HEK293T (cell line): ENCODE data around the gene OOSP1.
"Not testable (repeated sequence)": the region's sequence is repeated elsewhere in the genome, so short reads cannot be mapped to it uniquely, and the experiment has no call there.

Source experiments
- BHLHE40 ChIP-seq: fragments of 450-650 bp; IDR thresholded peaks from 2 replicates; pipeline ENCODE4 v1.6.1; 2016; ENCODE audit warnings: mild to moderate bottlenecking, moderate library complexity, borderline replicate concordance
- CTBP1 ChIP-seq: fragments of 450-650 bp; IDR thresholded peaks from 2 replicates; pipeline ENCODE4 v1.6.1; 2016; ENCODE audit warnings: borderline replicate concordance
- ELF4 ChIP-seq: fragments of 450-650 bp; IDR thresholded peaks from 2 replicates; pipeline ENCODE4 v1.6.1; 2017; ENCODE audit warnings: antibody characterized with exemption
- FOXA1 ChIP-seq: fragments of 450-650 bp; IDR thresholded peaks from 2 replicates; pipeline ENCODE4 v1.6.1; 2016; ENCODE audit warnings: mild to moderate bottlenecking
- FOXK2 ChIP-seq: fragments of 450-650 bp; IDR thresholded peaks from 2 replicates; pipeline ENCODE4 v1.6.1; 2016; ENCODE audit warnings: mild to moderate bottlenecking
- FOXM1 ChIP-seq: fragments of 450-650 bp; IDR thresholded peaks from 2 replicates; pipeline ENCODE4 v1.6.1; 2017; ENCODE audit warnings: mild to moderate bottlenecking, borderline replicate concordance
- HDGF ChIP-seq: fragments of 450-650 bp; IDR thresholded peaks from 2 replicates; pipeline ENCODE4 v1.6.1; 2017; ENCODE audit warnings: antibody characterized with exemption, borderline replicate concordance
- L3MBTL2 ChIP-seq: fragments of 450-650 bp; conservative IDR thresholded peaks from 2 replicates; pipeline ENCODE4 v1.6.1; 2016; ENCODE audit warnings: mild to moderate bottlenecking
- PKNOX1 ChIP-seq: fragments of 450-650 bp; IDR thresholded peaks from 2 replicates; pipeline ENCODE4 v1.6.1; 2016
- SP1 ChIP-seq: fragments of 450-650 bp; IDR thresholded peaks from 2 replicates; pipeline ENCODE4 v1.6.1; 2017
- TARDBP ChIP-seq: fragments of 450-650 bp; IDR thresholded peaks from 2 replicates; pipeline ENCODE4 v1.6.1; 2016
- ZNF384 ChIP-seq: fragments of 450-650 bp; IDR thresholded peaks from 2 replicates; pipeline ENCODE4 v1.6.1; 2016

GRCh38 chr11:59982037-59982436 is 43.8 kb downstream of the OOSP1 start:
- not testable (repeated sequence) for TF ChIP-seq HDGF, FOXA1, SP1, TARDBP, FOXM1, L3MBTL2, ZNF384, FOXK2, ELF4, PKNOX1, BHLHE40, CTBP1
